ENCODE measurements around the gene SRPRB. TPM values are rescaled to one million over a fixed set of nuclear protein-coding genes. Genes with fewer than 3 reads are reported as not detected.

SRPRB gene
- total and polyA plus RNA-seq, 2 experiments from 2014 or later: 99.4 to 110 TPM

DNA sequence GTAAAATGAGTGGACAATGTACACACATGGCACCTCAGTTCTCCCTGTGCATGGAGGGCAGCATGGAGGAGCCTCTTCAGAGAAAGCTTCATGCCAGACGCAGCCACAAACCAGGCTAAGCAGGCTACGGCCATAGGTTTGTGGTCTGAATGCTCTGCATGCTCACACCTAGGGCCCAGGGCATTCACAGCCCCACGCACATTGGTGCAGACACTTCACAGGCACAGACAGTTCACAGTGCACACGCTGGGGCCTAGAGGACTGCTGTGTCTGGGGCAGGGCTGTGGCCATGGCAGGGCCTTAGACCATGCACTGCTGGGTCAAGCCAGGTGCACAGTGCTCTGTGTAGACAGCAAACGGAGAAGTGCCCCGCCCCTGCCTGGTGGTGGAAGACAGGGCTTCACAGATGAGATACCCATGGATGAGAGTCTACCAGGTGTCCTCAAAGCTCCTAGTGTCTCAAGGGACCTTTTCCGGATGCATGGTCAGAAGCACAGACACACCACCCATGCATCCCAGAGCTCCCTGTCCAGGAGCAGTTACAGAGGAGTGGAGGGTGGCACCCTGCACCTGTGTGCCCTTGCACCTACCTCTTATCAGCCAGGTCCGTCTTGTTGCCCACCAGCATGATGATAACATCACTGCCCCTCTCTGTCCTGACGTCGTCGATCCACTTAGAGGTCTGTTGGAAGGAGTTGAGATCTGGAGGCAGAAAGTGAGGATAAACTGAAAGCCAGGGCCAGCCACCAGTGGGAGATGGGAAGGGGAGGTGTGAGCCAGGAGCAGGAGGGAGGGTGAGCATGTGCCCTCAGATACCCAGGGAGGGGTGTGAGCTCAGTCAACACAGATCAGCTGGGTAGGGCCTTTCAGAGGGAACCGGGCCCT lies 33.5 kb downstream of the SRPRB start:
- Histone ChIP-seq H3K4me2 (ENCODE audit: unreplicated experiment) (no peak overlapping the region), H3K4me1 (ENCODE audit: insufficient read depth) (no peaks in the 10 kb centered on the region), H3K27ac (no peak overlapping the region), H3K79me2 (ENCODE audit: insufficient read depth) (no peaks in the 10 kb centered on the region), H2AFZ (no peak overlapping the region), H4K20me1 (ENCODE audit: insufficient read depth) (no peaks in the 10 kb centered on the region), H3F3A (ENCODE audit: insufficient read depth) (no peaks in the 10 kb centered on the region), H3K9me2 (ENCODE audit: insufficient read depth) (no peaks in the 10 kb centered on the region), H3K9ac (no peak overlapping the region), H3K4me3 (no peak overlapping the region), H3K27me3 (replicated peaks; ENCODE audit: insufficient read depth) (no peaks in the 10 kb centered on the region), H3K9me3 (ENCODE audit: low read depth) (no peaks in the 10 kb centered on the region), H3K36me3 (ENCODE audit: low read depth) (no peaks in the 10 kb centered on the region)
- WGBS, 2 experiments (ENCODE audit: low coverage in 1 of 2, low lambda C conversion rate in 2 of 2, missing lambda C conversion rate in 2 of 2): 79 to 83% methylated on average over 12 of the region's 12 CpGs
- DNase-seq: no peak
- TF ChIP-seq EZH2 (IDR thresholded peaks at IDR 0.05; ENCODE audit: insufficient read depth, poor library complexity, severe bottlenecking) (no peak), EZH2phosphoT487 (IDR thresholded peaks at IDR 0.05; ENCODE audit: insufficient read depth, low read depth) (no peak)
- in situ Hi-C loops (cut with MboI): no loop called here

- Histone ChIP-seq H3K79me2 (ENCODE audit: insufficient read depth) (no peaks in the 10 kb centered on the region), H3K27ac (no peak overlapping the region), H3K4me2 (ENCODE audit: unreplicated experiment) (no peak overlapping the region), H3K27me3 (replicated peaks; ENCODE audit: insufficient read depth) (no peaks in the 10 kb centered on the region), H3K4me1 (ENCODE audit: insufficient read depth) (no peaks in the 10 kb centered on the region), H2AFZ (no peak overlapping the region), H3F3A (ENCODE audit: insufficient read depth) (no peaks in the 10 kb centered on the region), H4K20me1 (ENCODE audit: insufficient read depth) (no peaks in the 10 kb centered on the region), H3K36me3 (ENCODE audit: low read depth) (no peaks in the 10 kb centered on the region), H3K9ac (no peak overlapping the region), H3K4me3 (no peak overlapping the region), H3K9me3 (ENCODE audit: low read depth) (no peaks in the 10 kb centered on the region), H3K9me2 (ENCODE audit: insufficient read depth) (no peaks in the 10 kb centered on the region)
- in situ Hi-C loops (cut with MboI): no loop called here
- no peak for DNase-seq
- WGBS, 2 experiments (ENCODE audit: low coverage in 1 of 2, low lambda C conversion rate in 2 of 2, missing lambda C conversion rate in 2 of 2): 63 to 77% methylated on average over 7 to 9 of the region's 9 CpGs
- no peak for TF ChIP-seq EZH2phosphoT487 (IDR thresholded peaks at IDR 0.05; ENCODE audit: insufficient read depth, low read depth)
- no peak for TF ChIP-seq EZH2 (IDR thresholded peaks at IDR 0.05; ENCODE audit: insufficient read depth, poor library complexity, severe bottlenecking)
Observed at GRCh38 chr3:133840055-133840737, 34.6 kb downstream of the SRPRB start.

DNA sequence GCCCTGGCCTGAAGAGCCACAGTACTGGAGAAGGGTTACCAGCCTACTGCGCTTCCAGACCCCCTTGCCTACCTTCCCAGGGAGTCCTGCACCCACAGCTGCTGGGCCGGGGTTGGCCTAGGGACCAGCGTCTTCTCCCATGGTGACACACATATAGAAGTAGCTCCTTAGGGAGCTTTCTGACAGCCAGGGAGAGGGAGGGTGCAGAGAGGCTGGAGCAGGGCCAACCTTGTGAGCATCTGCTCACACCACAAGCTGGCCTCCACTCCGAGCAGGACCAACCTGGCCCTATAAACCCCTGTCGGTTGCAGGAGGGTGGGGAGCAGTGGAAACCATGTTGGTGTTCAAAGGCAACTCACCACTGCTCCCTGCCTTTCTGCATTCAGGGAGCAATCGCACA lies 35.2 kb downstream of the SRPRB start:
- no peak for TF ChIP-seq EZH2phosphoT487 (IDR thresholded peaks at IDR 0.05; ENCODE audit: insufficient read depth, low read depth)
- TF ChIP-seq EZH2 (IDR thresholded peaks at IDR 0.05; ENCODE audit: insufficient read depth, poor library complexity, severe bottlenecking): no peak
- H3K79me2 ChIP-seq (ENCODE audit: insufficient read depth): no peaks in the 10 kb centered on the region
- no peak overlapping the region for H3K4me2 ChIP-seq (ENCODE audit: unreplicated experiment)
- H4K20me1 ChIP-seq (ENCODE audit: insufficient read depth): no peaks in the 10 kb centered on the region
- H3K9me2 ChIP-seq (ENCODE audit: insufficient read depth): no peaks in the 10 kb centered on the region
- no peak overlapping the region for H2AFZ ChIP-seq
- H3K27me3 ChIP-seq (replicated peaks; ENCODE audit: insufficient read depth): no peaks in the 10 kb centered on the region
- H3K4me3 ChIP-seq: no peak overlapping the region
- in situ Hi-C loops (cut with MboI): no loop called here
- 62 to 65% methylated on average over 6 of the region's 6 CpGs for WGBS, 2 experiments (ENCODE audit: low coverage in 1 of 2, low lambda C conversion rate in 2 of 2, missing lambda C conversion rate in 2 of 2)
- no peaks in the 10 kb centered on the region for H3K9me3 ChIP-seq (ENCODE audit: low read depth)
- H3K27ac ChIP-seq: no peak overlapping the region
- H3K9ac ChIP-seq: no peak overlapping the region
- no peak for DNase-seq
- no peaks in the 10 kb centered on the region for H3K4me1 ChIP-seq (ENCODE audit: insufficient read depth)
- H3K36me3 ChIP-seq (ENCODE audit: low read depth): no peaks in the 10 kb centered on the region
- H3F3A ChIP-seq (ENCODE audit: insufficient read depth): no peaks in the 10 kb centered on the region

DNA sequence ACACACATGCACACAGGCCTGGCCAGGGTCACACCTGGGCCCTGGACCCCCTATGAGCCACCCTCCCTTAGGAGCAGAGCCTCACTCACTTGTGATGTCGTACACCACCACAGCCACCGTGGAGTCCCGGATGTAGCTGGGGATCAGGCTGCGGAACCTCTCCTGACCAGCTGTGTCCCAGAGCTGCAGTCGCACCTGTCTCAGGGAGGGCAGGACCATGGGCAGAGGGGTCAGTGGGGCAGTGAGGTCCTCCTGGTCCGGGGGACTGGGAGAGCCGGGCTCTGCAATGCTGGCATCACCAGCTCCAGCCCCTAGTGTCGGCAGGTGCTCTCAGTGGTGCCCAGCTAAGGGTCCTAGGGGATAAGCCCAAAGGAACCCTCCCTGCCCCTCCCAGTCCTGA lies 35.6 kb downstream of the SRPRB start:
- H3K9me2 ChIP-seq (ENCODE audit: insufficient read depth): no peaks in the 10 kb centered on the region
- in situ Hi-C loops (cut with MboI): no loop called here
- H3K9me3 ChIP-seq (ENCODE audit: low read depth): no peaks in the 10 kb centered on the region
- WGBS, 2 experiments (ENCODE audit: low coverage in 1 of 2, low lambda C conversion rate in 2 of 2, missing lambda C conversion rate in 2 of 2): 59 to 63% methylated on average over 8 of the region's 8 CpGs
- H3K4me1 ChIP-seq (ENCODE audit: insufficient read depth): no peaks in the 10 kb centered on the region
- H3K9ac ChIP-seq: no peak overlapping the region
- H3F3A ChIP-seq (ENCODE audit: insufficient read depth): no peaks in the 10 kb centered on the region
- no peak overlapping the region for H3K27ac ChIP-seq
- no peak overlapping the region for H3K4me2 ChIP-seq (ENCODE audit: unreplicated experiment)
- no peaks in the 10 kb centered on the region for H3K79me2 ChIP-seq (ENCODE audit: insufficient read depth)
- no peaks in the 10 kb centered on the region for H3K27me3 ChIP-seq (replicated peaks; ENCODE audit: insufficient read depth)
- no peak for DNase-seq
- H3K4me3 ChIP-seq: no peak overlapping the region
- H4K20me1 ChIP-seq (ENCODE audit: insufficient read depth): no peaks in the 10 kb centered on the region
- no peak for TF ChIP-seq EZH2phosphoT487 (IDR thresholded peaks at IDR 0.05; ENCODE audit: insufficient read depth, low read depth)
- TF ChIP-seq EZH2 (IDR thresholded peaks at IDR 0.05; ENCODE audit: insufficient read depth, poor library complexity, severe bottlenecking): no peak
- no peaks in the 10 kb centered on the region for H3K36me3 ChIP-seq (ENCODE audit: low read depth)
- H2AFZ ChIP-seq: no peak overlapping the region
